Keratinocyte (primary cell): ENCODE measurements around the gene C2CD2L.

Experiments
- EZH2 ChIP-seq: IDR thresholded peaks from one replicate; pipeline ENCODE4 v1.6.1; 2012; ENCODE audit warnings: inconsistent platforms, mild to moderate bottlenecking, low read length, moderate library complexity
- TF ChIP-seq, protein P1 (sequence below), 3 experiments: IDR thresholded peaks in 1 of 3; conservative IDR thresholded peaks in 1 of 3; optimal IDR thresholded peaks in 1 of 3; 2 replicates in 2 of 3; 3 replicates in 1 of 3; pipeline versions ENCODE3 to v1.5.1; 2011; ENCODE audit warnings: low read length in 3 of 3, mild to moderate bottlenecking in 3 of 3, moderate library complexity in 2 of 3, control low read depth in 1 of 3, inconsistent platforms in 1 of 3; ENCODE audit not compliant: insufficient read depth in 2 of 3; ENCODE audit errors: extremely low read depth in 1 of 3

DNA sequence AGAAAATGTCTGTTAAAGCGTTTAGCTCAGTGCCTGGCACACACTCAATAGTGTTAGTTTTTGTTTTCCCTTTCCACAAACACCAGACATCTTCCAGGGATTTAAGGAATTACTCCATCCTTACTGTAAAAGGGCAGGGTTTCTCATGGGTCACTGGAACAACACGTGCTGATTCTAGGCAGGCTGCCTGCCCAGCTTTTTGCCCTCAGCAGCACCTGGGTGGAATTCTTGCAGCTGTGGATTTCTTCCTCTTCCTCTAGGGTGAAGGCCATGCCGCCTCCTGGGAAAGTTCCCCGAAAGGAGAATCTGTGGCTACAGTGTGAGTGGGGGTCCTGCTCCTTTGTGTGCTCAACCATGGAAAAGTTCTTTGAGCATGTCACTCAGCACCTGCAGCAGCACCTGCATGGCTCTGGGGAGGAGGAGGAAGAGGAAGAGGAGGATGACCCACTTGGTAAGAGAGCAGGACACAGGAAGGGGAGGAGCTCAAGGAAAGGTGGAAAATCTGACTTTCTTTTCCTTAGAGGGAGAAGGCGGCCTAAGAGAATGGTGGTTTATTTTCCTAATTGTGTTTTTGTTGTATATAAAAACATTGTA, 19.6 kb downstream of the C2CD2L start:
- TF ChIP-seq, protein P1, sequence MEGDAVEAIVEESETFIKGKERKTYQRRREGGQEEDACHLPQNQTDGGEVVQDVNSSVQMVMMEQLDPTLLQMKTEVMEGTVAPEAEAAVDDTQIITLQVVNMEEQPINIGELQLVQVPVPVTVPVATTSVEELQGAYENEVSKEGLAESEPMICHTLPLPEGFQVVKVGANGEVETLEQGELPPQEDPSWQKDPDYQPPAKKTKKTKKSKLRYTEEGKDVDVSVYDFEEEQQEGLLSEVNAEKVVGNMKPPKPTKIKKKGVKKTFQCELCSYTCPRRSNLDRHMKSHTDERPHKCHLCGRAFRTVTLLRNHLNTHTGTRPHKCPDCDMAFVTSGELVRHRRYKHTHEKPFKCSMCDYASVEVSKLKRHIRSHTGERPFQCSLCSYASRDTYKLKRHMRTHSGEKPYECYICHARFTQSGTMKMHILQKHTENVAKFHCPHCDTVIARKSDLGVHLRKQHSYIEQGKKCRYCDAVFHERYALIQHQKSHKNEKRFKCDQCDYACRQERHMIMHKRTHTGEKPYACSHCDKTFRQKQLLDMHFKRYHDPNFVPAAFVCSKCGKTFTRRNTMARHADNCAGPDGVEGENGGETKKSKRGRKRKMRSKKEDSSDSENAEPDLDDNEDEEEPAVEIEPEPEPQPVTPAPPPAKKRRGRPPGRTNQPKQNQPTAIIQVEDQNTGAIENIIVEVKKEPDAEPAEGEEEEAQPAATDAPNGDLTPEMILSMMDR (optimal IDR thresholded peaks at IDR 0.05 in 1 of 3, IDR thresholded peaks at IDR 0.05 in 1 of 3, conservative IDR thresholded peaks at IDR 0.05 in 1 of 3; ENCODE audit: extremely low read depth in 1 of 3, insufficient read depth in 2 of 3, low read length in 3 of 3), result no peak
- TF ChIP-seq EZH2, result no peak
